ENCODE results near the gene KRTAP20-4.

The KRTAP20-4 gene

DNA sequence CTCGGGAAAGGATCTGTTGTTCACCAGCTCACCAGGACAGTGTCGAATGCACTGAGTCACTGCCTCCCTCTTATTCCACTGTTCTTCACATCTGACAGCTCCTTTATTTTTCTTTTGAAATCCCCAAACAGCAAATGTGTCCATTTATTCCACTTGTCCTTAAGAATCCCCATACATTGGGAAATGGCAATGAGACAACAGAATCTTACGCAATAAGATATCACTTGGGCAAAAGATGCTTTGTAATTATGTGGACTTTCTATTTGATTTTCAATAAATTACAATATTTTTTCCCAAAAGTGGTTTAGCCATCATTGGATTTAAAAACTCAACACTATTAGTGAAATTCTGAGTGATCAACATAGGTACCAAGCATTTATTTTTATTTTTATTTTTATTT is 18.3 kb downstream of the KRTAP20-4 start:
- H3K27ac ChIP-seq = no peak overlapping the region
- no peak for TF ChIP-seq ZFX (IDR thresholded peaks at IDR 0.05; ENCODE audit: borderline replicate concordance)
- TF ChIP-seq, protein P1, sequence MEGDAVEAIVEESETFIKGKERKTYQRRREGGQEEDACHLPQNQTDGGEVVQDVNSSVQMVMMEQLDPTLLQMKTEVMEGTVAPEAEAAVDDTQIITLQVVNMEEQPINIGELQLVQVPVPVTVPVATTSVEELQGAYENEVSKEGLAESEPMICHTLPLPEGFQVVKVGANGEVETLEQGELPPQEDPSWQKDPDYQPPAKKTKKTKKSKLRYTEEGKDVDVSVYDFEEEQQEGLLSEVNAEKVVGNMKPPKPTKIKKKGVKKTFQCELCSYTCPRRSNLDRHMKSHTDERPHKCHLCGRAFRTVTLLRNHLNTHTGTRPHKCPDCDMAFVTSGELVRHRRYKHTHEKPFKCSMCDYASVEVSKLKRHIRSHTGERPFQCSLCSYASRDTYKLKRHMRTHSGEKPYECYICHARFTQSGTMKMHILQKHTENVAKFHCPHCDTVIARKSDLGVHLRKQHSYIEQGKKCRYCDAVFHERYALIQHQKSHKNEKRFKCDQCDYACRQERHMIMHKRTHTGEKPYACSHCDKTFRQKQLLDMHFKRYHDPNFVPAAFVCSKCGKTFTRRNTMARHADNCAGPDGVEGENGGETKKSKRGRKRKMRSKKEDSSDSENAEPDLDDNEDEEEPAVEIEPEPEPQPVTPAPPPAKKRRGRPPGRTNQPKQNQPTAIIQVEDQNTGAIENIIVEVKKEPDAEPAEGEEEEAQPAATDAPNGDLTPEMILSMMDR (IDR thresholded peaks at IDR 0.05) = no peak

DNA sequence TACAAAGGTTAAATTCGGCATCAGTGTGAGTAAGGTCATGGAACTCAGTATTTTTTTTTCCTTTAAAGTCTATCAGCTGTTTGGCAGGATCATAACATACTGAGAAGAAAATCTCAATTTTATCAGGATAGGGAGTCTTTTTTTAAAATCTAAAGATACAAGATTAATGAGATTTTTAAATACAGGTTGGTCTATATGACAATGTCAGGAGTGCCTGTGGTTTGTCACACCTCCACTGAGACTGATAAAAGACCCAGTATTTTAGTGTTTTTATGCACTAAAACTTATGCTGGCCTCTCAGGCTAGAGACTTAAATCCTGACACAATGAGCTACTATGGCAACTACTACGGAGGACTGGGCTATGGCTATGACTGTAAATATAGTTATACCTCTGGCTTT is 22.1 kb downstream of the KRTAP20-4 start, which contains the start of gene KRTAP20-3:
TSS of gene KRTAP20-3 (plus strand) at position 301 of the 400 bp plus-strand sequence.
- no peak for TF ChIP-seq ZFX (IDR thresholded peaks at IDR 0.05; ENCODE audit: borderline replicate concordance)
- TF ChIP-seq, protein P1 (IDR thresholded peaks at IDR 0.05) = no peak

DNA sequence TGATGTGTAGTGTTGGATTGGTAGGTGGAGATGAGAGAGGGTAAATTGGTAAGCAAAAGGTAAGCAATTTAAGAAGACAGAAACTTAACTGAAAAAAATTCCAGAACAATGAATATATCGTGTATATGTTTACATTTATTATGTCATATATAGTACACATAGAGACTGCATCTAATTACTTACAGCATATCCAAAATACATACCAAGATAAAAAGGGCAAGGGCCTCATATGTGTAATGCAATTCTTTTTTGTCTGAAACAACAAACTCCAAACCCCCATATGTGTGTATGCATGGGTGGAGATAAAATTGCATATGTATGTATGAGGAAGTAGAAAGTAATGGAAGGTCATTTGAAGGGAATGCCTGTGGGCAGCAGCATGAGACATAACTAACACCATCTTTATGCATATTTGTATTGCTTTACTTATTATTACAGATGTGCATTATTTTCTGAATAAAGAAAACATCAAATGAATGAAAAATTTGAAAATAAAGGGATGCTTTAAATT is 26.5 kb downstream of the KRTAP20-4 start:
- TF ChIP-seq ZFX (IDR thresholded peaks at IDR 0.05; ENCODE audit: borderline replicate concordance) = no peak
- TF ChIP-seq, protein P1 (IDR thresholded peaks at IDR 0.05) = no peak
- H3K27ac ChIP-seq = no peak overlapping the region

More for the DNA sequence above, 22.1 kb downstream of the KRTAP20-4 start, which contains the start of gene KRTAP20-3:
- no peak within 1 kb of the TSS for H3K27ac ChIP-seq

DNA sequence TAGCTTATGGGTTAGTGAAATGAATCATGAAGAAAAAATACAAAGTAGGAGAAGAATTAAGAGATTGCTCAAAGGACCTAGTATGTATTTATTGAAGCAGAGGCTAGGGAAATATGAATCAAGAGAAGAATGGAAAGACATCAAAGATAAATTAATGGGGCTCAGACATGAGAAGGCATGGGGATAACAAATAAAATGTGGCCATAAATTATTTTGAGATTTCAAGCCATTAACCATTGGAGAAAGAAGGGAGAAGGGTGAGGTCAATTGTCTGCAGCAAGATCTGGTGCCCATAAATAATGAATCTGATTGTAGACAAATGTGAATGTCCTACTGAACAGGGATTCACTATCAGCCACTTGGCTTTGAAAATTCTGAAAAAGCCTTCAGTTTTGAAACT is 32.5 kb downstream of the KRTAP20-4 start:
- TF ChIP-seq, protein P1 (IDR thresholded peaks at IDR 0.05) = no peak
- TF ChIP-seq ZFX (IDR thresholded peaks at IDR 0.05; ENCODE audit: borderline replicate concordance) = no peak
- H3K27ac ChIP-seq = no peak overlapping the region

DNA sequence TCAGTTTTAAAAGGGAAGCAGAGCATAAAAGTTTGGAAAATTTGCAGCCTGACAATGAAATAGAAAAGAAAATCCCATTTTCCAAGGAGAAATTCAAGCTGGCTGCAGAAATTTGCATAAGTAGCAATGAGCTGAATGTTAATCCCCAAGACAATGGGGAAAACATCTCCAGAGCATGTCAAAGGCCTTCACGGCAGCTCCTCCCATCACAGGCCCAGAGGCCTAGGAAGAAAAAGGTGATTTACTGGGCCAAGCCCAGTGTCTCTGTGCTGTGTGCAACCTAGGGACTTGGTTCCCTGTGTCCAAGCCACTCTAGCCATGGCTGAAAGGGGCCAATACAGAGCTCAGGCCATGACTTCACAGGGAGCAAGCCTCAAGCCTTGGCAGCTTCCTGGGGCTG is 48.3 kb downstream of the KRTAP20-4 start:
- H3K27ac ChIP-seq = no peak overlapping the region
- no peak for TF ChIP-seq ZFX (IDR thresholded peaks at IDR 0.05; ENCODE audit: borderline replicate concordance)
- TF ChIP-seq, protein P1 (IDR thresholded peaks at IDR 0.05) = no peak

Data from 22Rv1 (cell line).